ENCODE measurements around the gene SLC66A3.

DNA sequence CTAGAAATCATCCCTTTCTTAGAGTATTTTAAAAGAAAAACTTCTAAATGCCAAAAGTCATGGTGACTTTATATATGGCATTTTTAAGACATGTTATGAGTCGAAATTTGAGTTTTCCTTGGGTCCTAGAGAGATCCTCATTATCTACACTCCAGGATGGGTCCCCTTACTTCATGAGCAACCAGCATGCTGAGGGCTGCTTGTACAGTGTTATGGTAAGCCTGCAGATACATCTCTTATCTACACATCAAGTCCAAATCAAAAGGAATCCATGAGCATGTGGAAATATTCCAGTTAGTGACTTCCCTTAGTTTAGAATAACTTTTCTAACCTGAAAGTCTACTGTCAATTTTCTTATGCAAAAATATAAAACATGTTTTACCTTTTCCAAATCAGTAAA lies 58.7 kb downstream of the SLC66A3 start:
- TF ChIP-seq, protein P1, sequence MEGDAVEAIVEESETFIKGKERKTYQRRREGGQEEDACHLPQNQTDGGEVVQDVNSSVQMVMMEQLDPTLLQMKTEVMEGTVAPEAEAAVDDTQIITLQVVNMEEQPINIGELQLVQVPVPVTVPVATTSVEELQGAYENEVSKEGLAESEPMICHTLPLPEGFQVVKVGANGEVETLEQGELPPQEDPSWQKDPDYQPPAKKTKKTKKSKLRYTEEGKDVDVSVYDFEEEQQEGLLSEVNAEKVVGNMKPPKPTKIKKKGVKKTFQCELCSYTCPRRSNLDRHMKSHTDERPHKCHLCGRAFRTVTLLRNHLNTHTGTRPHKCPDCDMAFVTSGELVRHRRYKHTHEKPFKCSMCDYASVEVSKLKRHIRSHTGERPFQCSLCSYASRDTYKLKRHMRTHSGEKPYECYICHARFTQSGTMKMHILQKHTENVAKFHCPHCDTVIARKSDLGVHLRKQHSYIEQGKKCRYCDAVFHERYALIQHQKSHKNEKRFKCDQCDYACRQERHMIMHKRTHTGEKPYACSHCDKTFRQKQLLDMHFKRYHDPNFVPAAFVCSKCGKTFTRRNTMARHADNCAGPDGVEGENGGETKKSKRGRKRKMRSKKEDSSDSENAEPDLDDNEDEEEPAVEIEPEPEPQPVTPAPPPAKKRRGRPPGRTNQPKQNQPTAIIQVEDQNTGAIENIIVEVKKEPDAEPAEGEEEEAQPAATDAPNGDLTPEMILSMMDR (IDR thresholded peaks at IDR 0.05), result no peak
- no peak for TF ChIP-seq POLR2A (IDR thresholded peaks at IDR 0.05)
- TF ChIP-seq POLR2AphosphoS5 (IDR thresholded peaks at IDR 0.05), result no peak
- TF ChIP-seq EP300 (IDR thresholded peaks at IDR 0.05), result no peak
